ENCODE results near the gene OGG1. TPM values are rescaled to one million over a fixed set of nuclear protein-coding genes. Genes with fewer than 3 reads are reported as not detected.

The OGG1 gene
- total RNA-seq, 3 donors from 2014 or later, result 23.3 to 33.0 (median 28.6) TPM

GRCh38 chr3:9736831-9737230, 12.9 kb upstream of the OGG1 start:
- no peak for ATAC-seq
- H3K4me1 ChIP-seq (ENCODE audit: low read depth), result peaks cover 13% of the 10 kb centered on the region

GRCh38 chr3:9739181-9739580, 10.6 kb upstream of the OGG1 start:
- no peak for TF ChIP-seq CTCF (IDR thresholded peaks at IDR 0.05)
- intact Hi-C loops (cut with DNase I, micrococcal nuclease), result no loop called here
- H3K4me1 ChIP-seq (ENCODE audit: low read depth), result no peaks in the 10 kb centered on the region
- no peak overlapping the region for H3K4me3 ChIP-seq
- ATAC-seq, result no peak
- H3K9me3 ChIP-seq, result no peaks in the 10 kb centered on the region
- H3K36me3 ChIP-seq (ENCODE audit: low read depth), result peaks cover 41% of the 10 kb centered on the region
- DNase-seq, result no peak

More at GRCh38 chr3:9736831-9737230, 12.9 kb upstream of the OGG1 start:
- intact Hi-C loops (cut with DNase I, micrococcal nuclease), result no loop called here
- no peak for TF ChIP-seq CTCF (IDR thresholded peaks at IDR 0.05)
- peaks cover 21% of the 10 kb centered on the region for H3K36me3 ChIP-seq (ENCODE audit: low read depth)
- no peak overlapping the region for H3K4me3 ChIP-seq
- no peak for DNase-seq
- no peaks in the 10 kb centered on the region for H3K9me3 ChIP-seq

- H3K36me3 ChIP-seq (ENCODE audit: low read depth), result peaks cover 49% of the 10 kb centered on the region
- intact Hi-C loops (cut with DNase I, micrococcal nuclease), result no loop called here
- H3K4me3 ChIP-seq, result no peak overlapping the region
- DNase-seq (no peak), ATAC-seq (no peak)
- no peak for TF ChIP-seq CTCF (IDR thresholded peaks at IDR 0.05)
- no peaks in the 10 kb centered on the region for H3K9me3 ChIP-seq
- no peaks in the 10 kb centered on the region for H3K4me1 ChIP-seq (ENCODE audit: low read depth)
Observed at GRCh38 chr3:9742560-9742959, 7.2 kb upstream of the OGG1 start.

- intact Hi-C loops (cut with DNase I, micrococcal nuclease), result no loop called here
- H3K36me3 ChIP-seq (ENCODE audit: low read depth), result peaks cover 49% of the 10 kb centered on the region
- TF ChIP-seq CTCF (IDR thresholded peaks at IDR 0.05), result no peak
- no peak for ATAC-seq
- H3K9me3 ChIP-seq, result no peaks in the 10 kb centered on the region
- no peak overlapping the region for H3K4me3 ChIP-seq
- H3K4me1 ChIP-seq (ENCODE audit: low read depth), result no peaks in the 10 kb centered on the region
- no peak for DNase-seq
Observed at GRCh38 chr3:9743548-9743947, 6.2 kb upstream of the OGG1 start.

- peaks cover 4% of the 10 kb centered on the region for H3K4me1 ChIP-seq (ENCODE audit: low read depth)
- ATAC-seq (no peak), DNase-seq (no peak)
- no peak for TF ChIP-seq CTCF (IDR thresholded peaks at IDR 0.05)
- no peaks in the 10 kb centered on the region for H3K9me3 ChIP-seq
- H3K4me3 ChIP-seq, result no peak overlapping the region
- intact Hi-C loops (cut with DNase I, micrococcal nuclease), result no loop called here
- peaks cover 44% of the 10 kb centered on the region for H3K36me3 ChIP-seq (ENCODE audit: low read depth)
Observed at GRCh38 chr3:9744162-9744561, 5.6 kb upstream of the OGG1 start.

GRCh38 chr3:9745521-9745920, 4.2 kb upstream of the OGG1 start:
- TF ChIP-seq CTCF (IDR thresholded peaks at IDR 0.05), result no peak
- ATAC-seq (no peak), DNase-seq (no peak)
- Histone ChIP-seq H3K4me3 (no peak overlapping the region), H3K4me1 (ENCODE audit: low read depth) (peaks cover 7% of the 10 kb centered on the region), H3K36me3 (ENCODE audit: low read depth) (peaks cover 35% of the 10 kb centered on the region), H3K9me3 (no peaks in the 10 kb centered on the region)
- intact Hi-C loops (cut with DNase I, micrococcal nuclease), result no loop called here

All from mucosa of descending colon (tissue), 3 donors.